ENCODE measurements around the gene IL33.
A peak's percentile ranks its signal among the peaks of the same experiment; 100 is the strongest.

Gene IL33

DNA sequence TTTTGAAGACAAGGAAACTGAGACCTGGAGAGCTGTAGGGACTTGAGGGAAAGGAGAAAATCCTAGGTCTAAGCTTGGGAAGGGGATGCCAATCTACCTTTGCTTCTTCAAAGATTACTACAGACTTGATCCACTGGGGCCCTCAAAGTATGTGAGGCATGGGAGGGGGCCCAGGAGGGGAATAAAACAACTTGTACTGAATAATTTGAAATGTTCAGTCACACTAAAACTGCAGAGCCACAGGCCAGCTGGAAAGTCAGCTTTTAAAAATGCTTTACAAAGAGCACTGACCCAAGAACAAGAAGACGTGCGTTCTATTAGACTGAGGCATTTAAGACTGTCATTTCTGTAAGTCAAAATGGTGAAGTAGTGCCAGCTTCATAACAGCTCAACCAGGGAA, 13.6 kb downstream of the IL33 start:
- Histone ChIP-seq H4K91ac (ENCODE audit: low read length) (no peak overlapping the region), H3K27me3 (ENCODE audit: control insufficient read depth in 1 of 2, insufficient read depth in 1 of 2, low read length in 2 of 2) (peaks cover 0 to 19% of the 10 kb centered on the region in 2 experiments), H3K36me3 (ENCODE audit: control insufficient read depth in 1 of 2, insufficient read depth in 2 of 2, low read depth in 1 of 2, low read length in 2 of 2) (no peaks in the 10 kb centered on the region), H3K9ac (ENCODE audit: low read length) (peak overlapping the region; percentile 71), H3K18ac (ENCODE audit: low read depth in 1 of 2, low read length in 2 of 2) (no peak overlapping the region), H3K14ac (ENCODE audit: low read length in 2 of 2) (no peak overlapping the region), H3K79me1 (replicated peaks; ENCODE audit: low read length, poor library complexity, severe bottlenecking) (no peaks in the 10 kb centered on the region), H2AK5ac (ENCODE audit: low read length, severe bottlenecking) (no peak overlapping the region), H2AFZ (ENCODE audit: low read depth, low read length) (no peak overlapping the region), H3K4me2 (ENCODE audit: low read length, poor library complexity, severe bottlenecking) (no peak overlapping the region), H2BK15ac (ENCODE audit: low read depth, poor library complexity, severe bottlenecking) (no peak overlapping the region), H2BK120ac (ENCODE audit: low read depth, low read length) (no peak overlapping the region), H4K8ac (ENCODE audit: low read length) (no peak overlapping the region), H3K4ac (ENCODE audit: low read depth in 1 of 2, low read length in 2 of 2) (no peak overlapping the region), H3K4me3 (ENCODE audit: insufficient read depth in 1 of 2, low read depth in 1 of 2, low read length in 2 of 2) (peak overlapping the region in 1 of 2 experiments; percentile 35), H3K9me3 (ENCODE audit: control insufficient read depth, low read length) (no peaks in the 10 kb centered on the region), H2BK5ac (ENCODE audit: low read depth, low read length, poor library complexity, severe bottlenecking) (no peak overlapping the region), H2BK12ac (ENCODE audit: low read length in 2 of 2) (no peak overlapping the region), H3K4me1 (ENCODE audit: control insufficient read depth, insufficient read depth, low read depth, low read length) (no peaks in the 10 kb centered on the region), H3K23ac (ENCODE audit: low read length in 2 of 2) (no peak overlapping the region), H3K27ac (ENCODE audit: low read length, poor library complexity, severe bottlenecking) (no peak overlapping the region)
- no peak for DNase-seq
- WGBS = 97% methylated on average over 2 of the region's 2 CpGs

DNA sequence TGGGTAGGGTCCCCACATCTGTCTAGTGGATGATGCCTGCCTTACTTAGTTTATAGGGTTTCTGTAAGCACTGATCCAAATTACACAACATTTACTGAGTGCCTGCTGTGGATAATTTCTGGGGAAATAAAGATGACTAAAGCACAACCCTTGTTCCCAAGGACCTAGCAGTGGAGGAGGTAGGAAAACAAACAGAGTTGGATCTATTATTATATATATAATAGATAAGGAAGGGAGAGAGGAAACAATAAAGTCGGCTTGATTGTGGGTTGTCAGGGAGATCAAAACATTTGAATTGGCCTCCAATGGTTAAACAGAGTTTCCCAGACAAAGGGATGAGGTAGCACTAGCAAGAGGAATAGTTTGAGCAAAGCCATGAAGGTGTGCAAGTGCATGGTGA, 14.0 kb downstream of the IL33 start:
- H3K36me3 ChIP-seq (ENCODE audit: control insufficient read depth in 1 of 2, insufficient read depth in 2 of 2, low read depth in 1 of 2, low read length in 2 of 2) = no peaks in the 10 kb centered on the region
- no peak overlapping the region for H2AK5ac ChIP-seq (ENCODE audit: low read length, severe bottlenecking)
- no peak overlapping the region for H2BK15ac ChIP-seq (ENCODE audit: low read depth, poor library complexity, severe bottlenecking)
- H3K79me1 ChIP-seq (replicated peaks; ENCODE audit: low read length, poor library complexity, severe bottlenecking) = no peaks in the 10 kb centered on the region
- no peaks in the 10 kb centered on the region for H3K4me1 ChIP-seq (ENCODE audit: control insufficient read depth, insufficient read depth, low read depth, low read length)
- H3K4ac ChIP-seq (ENCODE audit: low read depth in 1 of 2, low read length in 2 of 2) = no peak overlapping the region
- no peak overlapping the region for H3K14ac ChIP-seq (ENCODE audit: low read length in 2 of 2)
- no peak overlapping the region for H2AFZ ChIP-seq (ENCODE audit: low read depth, low read length)
- H3K18ac ChIP-seq (ENCODE audit: low read depth in 1 of 2, low read length in 2 of 2) = no peak overlapping the region
- H3K9me3 ChIP-seq (ENCODE audit: control insufficient read depth, low read length) = no peaks in the 10 kb centered on the region
- no peak overlapping the region for H3K27ac ChIP-seq (ENCODE audit: low read length, poor library complexity, severe bottlenecking)
- H3K9ac ChIP-seq (ENCODE audit: low read length) = peak overlapping the region; percentile 71
- WGBS = 87% methylated on average over 1 of the region's 1 CpG
- H4K91ac ChIP-seq (ENCODE audit: low read length) = no peak overlapping the region
- H2BK12ac ChIP-seq (ENCODE audit: low read length in 2 of 2) = no peak overlapping the region
- H3K27me3 ChIP-seq (ENCODE audit: control insufficient read depth in 1 of 2, insufficient read depth in 1 of 2, low read length in 2 of 2) = peaks cover 0 to 23% of the 10 kb centered on the region in 2 experiments
- no peak for DNase-seq
- no peak overlapping the region for H2BK5ac ChIP-seq (ENCODE audit: low read depth, low read length, poor library complexity, severe bottlenecking)
- peak overlapping the region in 1 of 2 experiments; percentile 44 for H3K4me3 ChIP-seq (ENCODE audit: insufficient read depth in 1 of 2, low read depth in 1 of 2, low read length in 2 of 2)
- no peak overlapping the region for H3K23ac ChIP-seq (ENCODE audit: low read length in 2 of 2)
- H2BK120ac ChIP-seq (ENCODE audit: low read depth, low read length) = no peak overlapping the region
- no peak overlapping the region for H3K4me2 ChIP-seq (ENCODE audit: low read length, poor library complexity, severe bottlenecking)
- no peak overlapping the region for H4K8ac ChIP-seq (ENCODE audit: low read length)

GRCh38 chr9:6230037-6230780, 14.6 kb downstream of the IL33 start:
- WGBS = 90% methylated on average over 1 of the region's 2 CpGs
- Histone ChIP-seq H3K4me3 (ENCODE audit: insufficient read depth in 1 of 2, low read depth in 1 of 2, low read length in 2 of 2) (peak overlapping the region in 1 of 2 experiments; percentile 44), H3K27me3 (ENCODE audit: control insufficient read depth in 1 of 2, insufficient read depth in 1 of 2, low read length in 2 of 2) (peaks cover 0 to 23% of the 10 kb centered on the region in 2 experiments), H3K18ac (ENCODE audit: low read depth in 1 of 2, low read length in 2 of 2) (no peak overlapping the region), H4K91ac (ENCODE audit: low read length) (no peak overlapping the region), H3K36me3 (ENCODE audit: control insufficient read depth in 1 of 2, insufficient read depth in 2 of 2, low read depth in 1 of 2, low read length in 2 of 2) (no peaks in the 10 kb centered on the region), H3K9ac (ENCODE audit: low read length) (peak overlapping the region; percentile 71), H3K4ac (ENCODE audit: low read depth in 1 of 2, low read length in 2 of 2) (no peak overlapping the region), H2BK120ac (ENCODE audit: low read depth, low read length) (no peak overlapping the region), H3K4me2 (ENCODE audit: low read length, poor library complexity, severe bottlenecking) (no peak overlapping the region), H3K79me1 (replicated peaks; ENCODE audit: low read length, poor library complexity, severe bottlenecking) (no peaks in the 10 kb centered on the region), H2BK15ac (ENCODE audit: low read depth, poor library complexity, severe bottlenecking) (no peak overlapping the region), H3K27ac (ENCODE audit: low read length, poor library complexity, severe bottlenecking) (no peak overlapping the region), H4K8ac (ENCODE audit: low read length) (no peak overlapping the region), H2AK5ac (ENCODE audit: low read length, severe bottlenecking) (no peak overlapping the region), H2AFZ (ENCODE audit: low read depth, low read length) (no peak overlapping the region), H3K23ac (ENCODE audit: low read length in 2 of 2) (no peak overlapping the region), H2BK12ac (ENCODE audit: low read length in 2 of 2) (no peak overlapping the region), H3K9me3 (ENCODE audit: control insufficient read depth, low read length) (no peaks in the 10 kb centered on the region), H3K14ac (ENCODE audit: low read length in 2 of 2) (no peak overlapping the region), H2BK5ac (ENCODE audit: low read depth, low read length, poor library complexity, severe bottlenecking) (no peak overlapping the region), H3K4me1 (ENCODE audit: control insufficient read depth, insufficient read depth, low read depth, low read length) (no peaks in the 10 kb centered on the region)
- no peak for DNase-seq

- Histone ChIP-seq H3K9ac (ENCODE audit: low read length) (no peak overlapping the region), H3K4me2 (ENCODE audit: low read length, poor library complexity, severe bottlenecking) (no peak overlapping the region), H3K4ac (ENCODE audit: low read depth in 1 of 2, low read length in 2 of 2) (no peak overlapping the region), H3K4me1 (ENCODE audit: control insufficient read depth, insufficient read depth, low read depth, low read length) (no peaks in the 10 kb centered on the region), H3K79me1 (replicated peaks; ENCODE audit: low read length, poor library complexity, severe bottlenecking) (no peaks in the 10 kb centered on the region), H2AK5ac (ENCODE audit: low read length, severe bottlenecking) (no peak overlapping the region), H3K14ac (ENCODE audit: low read length in 2 of 2) (no peak overlapping the region), H2BK12ac (ENCODE audit: low read length in 2 of 2) (no peak overlapping the region), H3K9me3 (ENCODE audit: control insufficient read depth, low read length) (no peaks in the 10 kb centered on the region), H2BK5ac (ENCODE audit: low read depth, low read length, poor library complexity, severe bottlenecking) (no peak overlapping the region), H3K27ac (ENCODE audit: low read length, poor library complexity, severe bottlenecking) (no peak overlapping the region), H2BK120ac (ENCODE audit: low read depth, low read length) (no peak overlapping the region), H3K23ac (ENCODE audit: low read length in 2 of 2) (no peak overlapping the region), H4K8ac (ENCODE audit: low read length) (no peak overlapping the region), H3K36me3 (ENCODE audit: control insufficient read depth in 1 of 2, insufficient read depth in 2 of 2, low read depth in 1 of 2, low read length in 2 of 2) (no peaks in the 10 kb centered on the region), H3K18ac (ENCODE audit: low read depth in 1 of 2, low read length in 2 of 2) (no peak overlapping the region), H2AFZ (ENCODE audit: low read depth, low read length) (no peak overlapping the region), H2BK15ac (ENCODE audit: low read depth, poor library complexity, severe bottlenecking) (no peak overlapping the region), H3K4me3 (ENCODE audit: insufficient read depth in 1 of 2, low read depth in 1 of 2, low read length in 2 of 2) (no peak overlapping the region), H3K27me3 (ENCODE audit: control insufficient read depth in 1 of 2, insufficient read depth in 1 of 2, low read length in 2 of 2) (peaks cover 0 to 19% of the 10 kb centered on the region in 2 experiments), H4K91ac (ENCODE audit: low read length) (no peak overlapping the region)
- DNase-seq = no peak
Observed at GRCh38 chr9:6232336-6232945, 16.8 kb downstream of the IL33 start.
